GM18508 (cell line): Measurements from ENCODE around the gene GNPDA1.

Experiments
- ATAC-seq: cut with Tn5 transposase; IDR thresholded peaks from one replicate; pipeline ENCODE4 v1.9.1; 2021; ENCODE audit warnings: moderate number of reproducible peaks; ENCODE audit not compliant: insufficient read depth, unreplicated experiment

Gene GNPDA1

GRCh38 chr5:141960018-141960417 lies 52.8 kb downstream of the GNPDA1 start:
- ATAC-seq, result no peak

- ATAC-seq, result no peak
These were observed 54.2 kb downstream of the GNPDA1 start for GRCh38 chr5:141958546-141959172.

- no peak for ATAC-seq
These were observed 54.7 kb downstream of the GNPDA1 start, which contains the start of gene PCDH12 for GRCh38 chr5:141958113-141958512. TSS of gene PCDH12 (minus strand) at chr5:141958202. CDS start at chr5:141957851, 351 bp downstream.

- ATAC-seq, result no peak
These were observed 55.3 kb downstream of the GNPDA1 start for GRCh38 chr5:141957367-141957996.

GRCh38 chr5:141954194-141954593 lies 58.6 kb downstream of the GNPDA1 start:
- ATAC-seq, result no peak

- ATAC-seq, result no peak
These were observed 60.8 kb downstream of the GNPDA1 start for GRCh38 chr5:141952020-141952419.

GRCh38 chr5:141951332-141951781 lies 61.5 kb downstream of the GNPDA1 start:
- no peak for ATAC-seq
